HT1080 (cell line): ENCODE data around the gene PDCD1. TPM values are rescaled to one million over a fixed set of nuclear protein-coding genes. Genes with fewer than 3 reads are reported as not detected.

Experiments
- DNase-seq: peaks from one replicate; pipeline ENCODE4 v3.0.0-alpha.2; 2015; ENCODE audit warnings: low read depth
- total RNA-seq: library from RNA; depleted of rRNA; stranded (reverse); fragments of >200 nt; shearing (Covaris generic); gene quantifications from 2 replicates; pipeline ENCODE4 v1.2.3, GENCODE V29; 2014

The PDCD1 gene
- total RNA-seq, 1 experiment from 2014 or later = not detected

DNA sequence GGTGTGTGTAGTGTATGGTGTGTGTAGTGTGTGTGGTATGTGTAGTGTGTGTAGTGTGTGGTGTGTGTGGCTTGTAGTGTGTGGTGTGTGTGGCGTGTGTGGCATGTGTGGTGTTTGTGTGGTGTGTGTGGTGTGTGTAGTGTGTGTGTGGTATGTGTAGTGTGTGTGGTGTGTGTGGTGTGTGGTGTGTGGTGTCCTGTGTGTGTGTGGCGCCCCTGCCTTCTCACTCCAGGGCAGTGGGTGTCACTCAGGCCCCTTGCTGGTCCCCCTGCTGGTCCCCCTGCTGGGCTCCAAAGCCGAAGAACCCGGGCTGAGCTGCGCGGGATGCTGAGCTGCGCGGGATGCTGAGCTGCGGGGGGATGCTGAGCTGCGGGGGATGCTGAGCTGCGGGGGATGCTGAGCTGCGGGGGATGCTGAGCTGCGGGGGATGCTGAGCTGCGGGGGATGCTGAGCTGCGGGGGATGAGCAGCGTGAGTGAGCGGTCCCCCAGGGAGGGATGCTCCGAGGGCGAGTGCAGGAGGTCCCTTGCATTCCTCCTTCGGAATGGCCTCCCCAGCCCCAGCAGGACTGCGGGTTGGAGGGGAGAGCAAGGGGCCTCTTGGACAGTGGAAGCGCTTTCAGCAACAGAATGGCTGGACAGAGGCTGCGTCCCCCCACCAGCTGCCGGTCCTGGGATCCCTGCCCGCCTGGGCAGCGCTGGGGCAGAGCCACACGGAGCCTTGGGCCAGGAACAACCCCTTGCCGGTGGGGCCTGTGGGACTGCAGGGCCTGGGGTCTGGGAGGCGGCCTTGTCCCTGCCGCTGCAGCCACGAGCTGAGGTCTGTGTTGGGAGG is 7.5 kb upstream of the PDCD1 start:
- DNase-seq = no peak

- DNase-seq = no peak
These were observed 6.8 kb upstream of the PDCD1 start for GRCh38 chr2:241865416-241865956.

DNA sequence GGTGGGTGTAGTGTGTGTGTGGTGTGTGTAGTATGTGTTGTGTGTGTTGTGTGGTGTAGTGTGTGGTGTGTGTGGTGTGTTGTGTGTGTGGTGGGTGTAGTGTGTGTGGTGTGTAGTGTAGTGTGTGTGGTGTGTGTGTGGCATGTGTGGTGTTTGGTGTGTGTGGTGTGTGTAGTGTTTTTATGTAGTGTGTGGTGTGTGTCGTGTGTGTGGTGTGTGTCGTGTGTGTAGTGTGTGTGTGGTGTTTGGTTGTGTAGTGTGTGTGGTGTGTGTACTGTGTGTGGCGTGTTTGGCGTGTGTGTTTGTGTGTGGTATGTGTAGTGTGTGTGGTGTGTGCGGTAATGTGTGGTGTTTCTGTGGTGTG is 6.1 kb upstream of the PDCD1 start:
- DNase-seq = no peak

- DNase-seq = no peak
These were observed 5.6 kb upstream of the PDCD1 start for GRCh38 chr2:241864168-241864849.

GRCh38 chr2:241863536-241863954 is 4.9 kb upstream of the PDCD1 start:
- peak; percentile 52 for DNase-seq

- DNase-seq = no peak
These were observed 4.3 kb upstream of the PDCD1 start for GRCh38 chr2:241862775-241863535.

DNA sequence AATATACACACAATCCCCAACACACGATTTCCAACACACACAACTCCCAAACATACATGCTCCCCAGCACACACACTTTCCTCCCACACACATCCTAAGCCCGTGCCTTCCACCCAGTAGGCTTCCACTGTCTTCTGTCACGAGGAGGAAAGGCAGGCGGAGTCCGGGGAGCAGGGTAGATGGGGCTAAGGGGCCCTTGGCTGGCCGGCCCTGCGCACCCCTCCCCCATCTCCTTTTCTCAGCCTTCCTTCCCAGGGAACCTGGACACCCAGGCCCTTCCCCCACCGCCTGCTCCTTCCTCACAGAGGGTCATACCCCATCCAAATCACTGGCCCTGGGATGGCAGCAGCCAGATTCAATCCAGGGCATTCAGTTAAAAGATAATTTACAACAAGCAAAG is 3.4 kb upstream of the PDCD1 start:
- DNase-seq = no peak

GRCh38 chr2:241861264-241861663 is 2.6 kb upstream of the PDCD1 start:
- no peak for DNase-seq

DNA sequence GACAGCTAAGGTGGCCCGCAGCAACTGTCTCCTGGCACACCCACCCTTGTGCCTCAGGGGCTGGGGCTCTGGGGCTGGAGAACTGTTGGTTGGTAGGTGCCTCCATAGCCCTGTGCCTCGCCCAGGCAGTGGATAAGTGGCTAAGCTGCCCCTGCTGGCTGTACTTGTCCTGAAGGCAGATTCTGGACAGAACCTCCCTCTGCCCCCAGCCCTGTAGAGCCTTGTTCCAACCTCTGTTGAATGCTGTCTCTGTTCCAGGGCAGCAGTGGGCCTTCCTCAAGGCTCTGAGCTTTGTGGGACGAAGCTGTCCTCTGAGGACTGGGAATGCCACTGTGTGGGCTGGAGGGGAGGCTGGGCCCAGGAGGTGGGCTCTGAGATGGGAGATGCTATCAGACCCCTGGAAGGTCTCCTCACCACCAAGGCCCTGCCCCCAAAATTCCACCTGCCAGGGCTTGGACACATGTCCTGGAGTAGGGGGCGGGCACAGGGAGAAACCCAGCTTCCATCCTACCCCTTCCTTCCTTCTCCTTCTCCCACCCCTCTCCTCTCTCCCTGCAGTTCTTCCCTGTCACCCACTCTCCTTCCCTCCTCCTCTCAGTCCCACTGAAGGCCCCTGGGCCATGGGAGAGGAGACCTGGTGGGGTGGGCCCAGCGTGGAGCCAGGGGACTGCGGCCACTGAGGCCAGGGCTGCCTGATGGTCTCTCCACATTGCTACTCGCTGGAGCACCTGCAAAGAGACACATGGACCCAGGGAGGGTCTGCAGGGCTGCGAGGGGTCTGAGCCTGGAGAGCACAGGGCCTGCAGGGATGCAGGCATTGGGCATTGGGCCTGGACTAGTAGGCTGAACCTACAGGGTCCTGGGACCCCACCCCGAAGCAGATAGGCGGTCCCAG is 1.7 kb upstream of the PDCD1 start:
- DNase-seq = no peak

GRCh38 chr2:241859436-241860183 is 916 bp upstream of the PDCD1 start:
- no peak for DNase-seq

DNA sequence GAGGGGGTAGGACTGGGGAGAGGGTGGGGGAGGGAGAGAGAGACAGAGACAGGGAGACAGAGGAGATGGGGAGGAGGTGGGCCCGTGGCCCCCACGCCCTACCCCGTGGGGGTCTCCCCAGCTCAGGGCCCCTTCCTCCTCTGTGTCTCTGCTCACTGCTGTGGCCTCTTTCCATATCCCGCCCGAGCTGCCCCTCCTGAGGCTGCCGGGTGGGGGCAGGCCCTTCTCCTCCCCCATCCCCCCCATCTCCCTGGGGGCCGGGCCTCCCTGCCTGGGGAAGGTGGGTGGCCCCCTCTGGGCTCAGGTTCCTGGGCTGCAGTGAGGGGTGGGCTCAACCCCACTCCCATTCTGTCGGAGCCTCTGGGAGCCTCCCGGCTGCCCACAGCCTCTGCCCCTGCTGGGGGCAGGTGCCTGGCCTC is 332 bp upstream of the PDCD1 start:
- no peak for DNase-seq

DNA sequence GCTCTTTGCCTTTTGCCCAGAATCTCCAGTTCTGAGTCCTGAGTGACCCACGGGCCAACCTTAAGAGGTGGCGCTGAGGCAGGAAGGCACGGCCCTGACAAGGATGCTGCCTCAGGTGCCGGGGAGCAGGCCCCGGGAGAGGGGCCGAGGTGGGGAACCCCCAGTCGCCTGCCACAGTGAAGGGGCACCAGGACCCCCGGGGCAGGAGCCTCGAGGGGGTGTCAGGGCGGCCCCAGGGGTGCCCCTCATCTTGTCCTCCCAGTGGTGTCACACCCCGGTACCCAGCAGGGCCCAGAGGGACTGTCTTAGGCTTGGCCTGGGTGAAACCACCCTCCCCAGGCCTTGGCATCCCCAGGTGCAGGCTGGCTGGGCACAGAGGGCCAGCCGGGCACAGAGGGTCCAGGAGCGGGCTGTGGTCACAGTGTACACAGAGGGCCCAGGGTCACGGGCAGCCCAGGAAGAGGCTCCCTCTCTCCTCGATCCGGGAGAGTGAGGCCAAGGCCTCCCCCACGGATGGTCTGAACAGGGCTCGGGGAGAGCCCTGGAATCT is 1.0 kb downstream of the PDCD1 start:
- no peak for DNase-seq

DNA sequence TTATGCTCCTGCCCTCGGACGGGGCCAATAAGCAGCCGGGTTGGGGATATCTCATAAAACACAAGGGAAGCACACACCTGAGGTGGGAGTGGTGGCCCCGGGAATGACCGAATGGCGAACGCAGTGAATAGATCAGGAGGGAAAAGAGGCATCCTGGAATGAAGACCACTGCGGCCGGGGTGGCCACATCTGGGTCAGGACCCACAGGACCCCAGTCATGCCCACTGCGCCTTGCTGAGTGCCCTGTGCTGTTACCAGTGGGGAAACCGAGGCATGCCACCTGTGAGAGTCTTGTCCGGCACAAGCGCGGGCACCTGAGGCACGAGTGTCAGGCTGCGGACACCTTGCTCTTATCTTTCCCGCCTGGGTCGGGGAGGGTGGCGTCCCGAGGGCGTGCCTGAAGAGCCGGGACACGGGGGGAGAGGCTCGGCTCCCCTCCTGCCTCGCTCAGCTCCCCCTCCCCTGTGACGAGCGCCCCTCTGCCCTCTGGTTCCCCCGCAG is 1.6 kb downstream of the PDCD1 start:
- no peak for DNase-seq

GRCh38 chr2:241855888-241856422 is 2.7 kb downstream of the PDCD1 start:
- no peak for DNase-seq

- no peak for DNase-seq
These were observed 3.3 kb downstream of the PDCD1 start for GRCh38 chr2:241855245-241855887.

GRCh38 chr2:241854342-241855244 is 4.1 kb downstream of the PDCD1 start:
- no peak for DNase-seq

DNA sequence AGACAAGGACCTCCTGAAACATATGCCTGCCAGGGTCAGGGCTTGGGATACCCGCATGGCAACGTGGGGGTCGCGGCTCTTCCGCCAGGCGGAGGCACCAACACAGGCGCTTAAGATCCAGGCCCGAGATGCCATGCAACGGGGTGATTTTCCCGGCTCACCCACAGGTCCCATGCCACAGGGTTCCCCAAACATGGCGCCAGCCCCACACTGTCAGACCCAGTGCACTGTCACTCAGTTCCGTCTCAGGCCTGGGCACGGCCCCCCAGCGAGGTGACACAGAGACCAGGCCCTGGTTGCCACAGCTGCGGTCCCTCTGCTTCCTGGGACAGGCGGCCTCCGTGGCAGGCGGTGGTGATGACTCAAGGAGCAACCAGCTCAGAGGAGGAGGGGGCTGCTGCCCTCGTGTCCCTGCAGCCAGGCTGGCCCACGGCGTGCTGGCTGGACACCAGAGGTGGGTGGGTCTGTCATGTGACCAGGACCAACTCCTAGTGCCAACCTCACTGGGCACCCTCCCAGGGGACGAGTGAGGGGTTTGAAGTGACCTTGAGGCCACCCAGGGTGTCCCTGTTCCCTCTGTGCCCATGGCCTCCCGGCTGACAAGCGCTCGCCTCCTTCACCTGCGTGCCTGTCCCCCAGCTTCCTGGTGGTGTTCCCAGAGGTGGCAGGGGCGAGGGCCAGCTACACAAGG is 4.9 kb downstream of the PDCD1 start:
- DNase-seq = peak; percentile 65
